ENCODE measurements around the gene COL9A3. TPM values are rescaled to one million over a fixed set of nuclear protein-coding genes. Genes with fewer than 3 reads are reported as not detected.

COL9A3 gene
- total and polyA plus RNA-seq, 2 donors from 2014 or later: 2.3 to 4.3 TPM

GRCh38 chr20:62830251-62830650 is 13.4 kb downstream of the COL9A3 start:
- intact Hi-C loops (cut with DNase I): no loop called here

GRCh38 chr20:62830821-62831220 is 14.0 kb downstream of the COL9A3 start:
- Histone ChIP-seq H3K4me3 (ENCODE audit: low read length in 3 of 3) (no peak overlapping the region), H3K4me1 (ENCODE audit: control insufficient read depth in 2 of 3, insufficient read depth in 2 of 3, low read depth in 1 of 3, low read length in 3 of 3) (peaks cover 0 to 10% (median 0%) of the 10 kb centered on the region in 3 donors), H3K27ac (ENCODE audit: low read depth in 2 of 2, low read length in 2 of 2) (no peak overlapping the region), H3K9me3 (ENCODE audit: control insufficient read depth in 2 of 3, insufficient read depth in 1 of 3, low read length in 3 of 3) (no peaks in the 10 kb centered on the region), H3K27me3 (ENCODE audit: control insufficient read depth, insufficient read depth, low read length) (no peaks in the 10 kb centered on the region), H3K36me3 (ENCODE audit: control insufficient read depth in 2 of 3, insufficient read depth in 3 of 3, low read length in 3 of 3) (no peaks in the 10 kb centered on the region), H3K9ac (ENCODE audit: low read length in 3 of 3) (no peak overlapping the region)
- FAIRE-seq: no peak
- DNase-seq: peak in 1 of 5 donors; percentile 73
- intact Hi-C loops (cut with DNase I): no loop called here
- no peak for TF ChIP-seq CTCF (IDR thresholded peaks at IDR 0.05; ENCODE audit: borderline replicate concordance, extremely low read depth, insufficient read depth)

More at GRCh38 chr20:62830251-62830650, 13.4 kb downstream of the COL9A3 start:
- Histone ChIP-seq H3K27me3 (ENCODE audit: control insufficient read depth, insufficient read depth, low read length) (no peaks in the 10 kb centered on the region), H3K36me3 (ENCODE audit: control insufficient read depth in 2 of 3, insufficient read depth in 3 of 3, low read length in 3 of 3) (no peaks in the 10 kb centered on the region), H3K9me3 (ENCODE audit: control insufficient read depth in 2 of 3, insufficient read depth in 1 of 3, low read length in 3 of 3) (no peaks in the 10 kb centered on the region), H3K9ac (ENCODE audit: low read length in 3 of 3) (no peak overlapping the region), H3K4me3 (ENCODE audit: low read length in 3 of 3) (no peak overlapping the region), H3K27ac (ENCODE audit: low read depth in 2 of 2, low read length in 2 of 2) (no peak overlapping the region), H3K4me1 (ENCODE audit: control insufficient read depth in 2 of 3, insufficient read depth in 2 of 3, low read depth in 1 of 3, low read length in 3 of 3) (peaks cover 0 to 10% (median 0%) of the 10 kb centered on the region in 3 donors)
- no peak for TF ChIP-seq CTCF (IDR thresholded peaks at IDR 0.05; ENCODE audit: borderline replicate concordance, extremely low read depth, insufficient read depth)
- FAIRE-seq: no peak
- DNase-seq: peak in 1 of 5 donors; percentile 71

DNA sequence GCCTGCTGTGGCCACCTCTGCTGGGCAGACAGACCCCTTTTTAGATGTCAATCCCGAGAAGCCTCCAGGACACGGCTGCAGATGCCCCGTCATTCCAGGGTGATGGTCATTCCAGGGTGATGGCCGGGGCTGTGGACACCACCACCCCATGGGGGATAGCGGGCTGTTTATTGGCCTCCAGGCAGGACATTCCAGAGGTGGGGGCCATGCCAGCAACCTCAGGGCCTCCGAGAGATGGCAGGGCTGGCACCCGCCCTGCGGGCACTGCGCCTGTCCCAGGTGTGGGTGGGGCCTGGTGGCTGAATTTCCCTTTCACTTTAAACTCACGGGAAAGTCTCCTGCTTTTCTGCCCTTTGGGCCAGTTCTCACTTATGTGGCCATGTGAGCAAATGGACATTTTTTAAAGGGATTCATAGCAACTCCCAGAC is 14.5 kb downstream of the COL9A3 start:
- peaks cover 0 to 10% (median 0%) of the 10 kb centered on the region in 3 donors for H3K4me1 ChIP-seq (ENCODE audit: control insufficient read depth in 2 of 3, insufficient read depth in 2 of 3, low read depth in 1 of 3, low read length in 3 of 3)
- intact Hi-C loops (cut with DNase I): no loop called here
- H3K27me3 ChIP-seq (ENCODE audit: control insufficient read depth, insufficient read depth, low read length): no peaks in the 10 kb centered on the region
- FAIRE-seq: no peak
- no peaks in the 10 kb centered on the region for H3K9me3 ChIP-seq (ENCODE audit: control insufficient read depth in 2 of 3, insufficient read depth in 1 of 3, low read length in 3 of 3)
- no peak for TF ChIP-seq CTCF (IDR thresholded peaks at IDR 0.05; ENCODE audit: borderline replicate concordance, extremely low read depth, insufficient read depth)
- peak in 1 of 5 donors; percentile 78 for DNase-seq
- no peak overlapping the region for H3K9ac ChIP-seq (ENCODE audit: low read length in 3 of 3)
- H3K4me3 ChIP-seq (ENCODE audit: low read length in 3 of 3): no peak overlapping the region
- no peak overlapping the region for H3K27ac ChIP-seq (ENCODE audit: low read depth in 2 of 2, low read length in 2 of 2)
- H3K36me3 ChIP-seq (ENCODE audit: control insufficient read depth in 2 of 3, insufficient read depth in 3 of 3, low read length in 3 of 3): no peaks in the 10 kb centered on the region

DNA sequence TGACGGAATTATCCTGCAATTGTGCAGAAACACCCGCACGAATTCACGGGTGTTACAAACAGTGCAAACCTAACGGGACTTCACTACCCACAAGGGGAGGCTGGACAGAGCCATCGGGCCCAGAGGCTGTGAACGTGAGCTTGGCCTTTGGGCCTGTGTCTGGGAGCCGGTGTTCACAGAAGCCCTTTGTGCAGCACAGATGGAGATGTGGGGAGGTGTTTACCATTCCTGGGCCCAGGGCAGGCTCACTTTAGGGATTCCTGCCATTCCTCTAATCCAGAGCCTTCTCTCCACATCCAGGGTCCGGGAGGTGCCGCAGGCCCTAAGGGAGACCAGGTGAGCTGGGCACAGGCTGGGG is 15.0 kb downstream of the COL9A3 start:
- Histone ChIP-seq H3K4me3 (ENCODE audit: low read length in 3 of 3) (no peak overlapping the region), H3K27me3 (ENCODE audit: control insufficient read depth, insufficient read depth, low read length) (no peaks in the 10 kb centered on the region), H3K9me3 (ENCODE audit: control insufficient read depth in 2 of 3, insufficient read depth in 1 of 3, low read length in 3 of 3) (no peaks in the 10 kb centered on the region), H3K9ac (ENCODE audit: low read length in 3 of 3) (no peak overlapping the region), H3K27ac (ENCODE audit: low read depth in 2 of 2, low read length in 2 of 2) (no peak overlapping the region), H3K4me1 (ENCODE audit: control insufficient read depth in 2 of 3, insufficient read depth in 2 of 3, low read depth in 1 of 3, low read length in 3 of 3) (peaks cover 0 to 13% (median 0%) of the 10 kb centered on the region in 3 donors), H3K36me3 (ENCODE audit: control insufficient read depth in 2 of 3, insufficient read depth in 3 of 3, low read length in 3 of 3) (no peaks in the 10 kb centered on the region)
- intact Hi-C loops (cut with DNase I): no loop called here
- DNase-seq (peak in 1 of 5 donors; percentile 43), FAIRE-seq (no peak)
- no peak for TF ChIP-seq CTCF (IDR thresholded peaks at IDR 0.05; ENCODE audit: borderline replicate concordance, extremely low read depth, insufficient read depth)

Data from kidney (tissue), 14 donors.